GM12878 (cell line): ENCODE measurements around the gene MSX1. TPM values are rescaled to one million over a fixed set of nuclear protein-coding genes. Genes with fewer than 3 reads are reported as not detected.

Experiments used
- ATAC-seq: fragments of 200-7000 bp; cut with Tn5 transposase; 3 replicates; pipeline ENCODE4 v1.9.1; 2020; ENCODE audit warnings: mild to moderate bottlenecking, moderate library complexity
- BruUV-seq: library from RNA; stranded (reverse); fragments of 400-500 nt; replicated peaks from 2 replicates; lab custom pipeline; 2021; lab: Mats Ljungman, UMichigan
- CTCF ChIA-PET: fragments of 300-600 bp; sonication (Branson Sonifier 250); formaldehyde crosslinking; extraction: SDS; loops from one replicate; lab custom pipeline; 2021; ENCODE audit warnings: inconsistent platforms; lab: Yijun Ruan, JAX
- POLR2A ChIA-PET: fragments of 350-600 bp; formaldehyde crosslinking; extraction: SDS; loops from one replicate; lab custom pipeline; 2021; ENCODE audit warnings: inconsistent platforms; lab: Charles Lee
- RAD21 ChIA-PET: fragments of 300-600 bp; sonication (Branson Sonifier 250); formaldehyde crosslinking; loops from one replicate; lab custom pipeline; 2023; ENCODE audit warnings: antibody characterized with exemption; ENCODE audit not compliant: unreplicated experiment; lab: Charles Lee
- SMC1A ChIA-PET: fragments of 300-600 bp; sonication (Branson Sonifier 250); formaldehyde crosslinking; loops from one replicate; lab custom pipeline; 2023; ENCODE audit not compliant: unreplicated experiment, uncharacterized antibody; lab: Charles Lee
- DNase-seq: peaks from one replicate; pipeline ENCODE4 v3.0.0-alpha.2; 2011; ENCODE audit warnings: low read depth, low spot score
- FAIRE-seq: peaks from 3 replicates; lab custom pipeline; 2011; peaks lifted over from hg19 to GRCh38; lab: Jason Lieb, UNC
- H2AFZ ChIP-seq: 2 replicates; pipeline ENCODE4 v1.6.0; 2011; ENCODE audit warnings: low read depth, low read length, control low read depth; ENCODE audit not compliant: control insufficient read depth
- H3K27ac ChIP-seq: 2 replicates; pipeline ENCODE4 v1.5.1; 2011; ENCODE audit warnings: control low read depth; ENCODE audit not compliant: control insufficient read depth, insufficient read depth
- H3K27me3 ChIP-seq, 2 experiments: replicated peaks in 1 of 2; 2 replicates each; pipeline versions ENCODE4 v1.6.0 to v1.6.1; 2011; ENCODE audit warnings: low read length in 1 of 2; ENCODE audit not compliant: control insufficient read depth in 2 of 2, insufficient read depth in 2 of 2
- H3K36me3 ChIP-seq, 2 experiments: 2 replicates each; pipeline ENCODE4 v1.5.1; 2011; ENCODE audit warnings: low read length in 1 of 2; ENCODE audit not compliant: control insufficient read depth in 2 of 2, insufficient read depth in 2 of 2
- H3K4me1 ChIP-seq: 2 replicates; pipeline ENCODE4 v1.6.1; 2011; ENCODE audit warnings: mild to moderate bottlenecking, low read length, moderate library complexity, mixed read lengths; ENCODE audit not compliant: control insufficient read depth, insufficient read depth
- H3K4me2 ChIP-seq: 2 replicates; pipeline ENCODE4 v1.6.0; 2011; ENCODE audit warnings: control low read depth; ENCODE audit not compliant: control insufficient read depth, insufficient read depth
- H3K4me3 ChIP-seq: fragments of 200-600 bp; sonication (generic); 2 replicates; pipeline ENCODE4 v1.5.1; 2016
- H3K79me2 ChIP-seq: 2 replicates; pipeline ENCODE4 v1.6.0; 2011; ENCODE audit warnings: low read length; ENCODE audit not compliant: control insufficient read depth, insufficient read depth
- H3K9ac ChIP-seq: 2 replicates; pipeline ENCODE4 v1.8.0; 2011; ENCODE audit warnings: low read length, control low read depth, mixed read lengths; ENCODE audit not compliant: control insufficient read depth, insufficient read depth
- H3K9me3 ChIP-seq: replicated peaks from 3 replicates; pipeline ENCODE4 v1.5.1; 2011; ENCODE audit warnings: mild to moderate bottlenecking, low read length; ENCODE audit not compliant: control insufficient read depth, insufficient read depth
- H4K20me1 ChIP-seq: 2 replicates; pipeline ENCODE4 v1.6.0; 2011; ENCODE audit not compliant: control insufficient read depth, insufficient read depth
- BACH1 ChIP-seq: fragments of 450-650 bp; IDR thresholded peaks from 2 replicates; pipeline ENCODE4 v1.6.1; 2017; ENCODE audit warnings: mild to moderate bottlenecking, borderline replicate concordance
- CEBPB ChIP-seq, 2 experiments: fragments of 150-350 bp in 1 of 2; IDR thresholded peaks; 2 replicates each; pipeline ENCODE4 v1.6.1; 2012 to 2014; ENCODE audit warnings: low read depth in 2 of 2, low read length in 2 of 2, borderline replicate concordance in 1 of 2, inconsistent platforms in 1 of 2
- FOXM1 ChIP-seq: IDR thresholded peaks from 2 replicates; pipeline ENCODE4 v1.6.1; 2012; ENCODE audit warnings: low read depth, mild to moderate bottlenecking, inconsistent platforms, low read length, moderate library complexity
- HCFC1 ChIP-seq: fragments of 150-350 bp; IDR thresholded peaks from 2 replicates; pipeline ENCODE4 v1.6.1; 2014; ENCODE audit warnings: low read length
- MYB ChIP-seq: fragments of 150-350 bp; IDR thresholded peaks from 2 replicates; pipeline ENCODE4 v1.6.1; 2014; ENCODE audit warnings: mild to moderate bottlenecking, low read depth, low read length, borderline replicate concordance
- RBBP5 ChIP-seq: fragments of 200-600 bp; sonication (generic); conservative IDR thresholded peaks from 2 replicates; pipeline ENCODE4 v1.6.1; 2016
- SUZ12 ChIP-seq: fragments of 200-600 bp; sonication (generic); IDR thresholded peaks from one replicate; pipeline ENCODE4 v1.6.1; 2018; ENCODE audit warnings: antibody characterized with exemption, mild to moderate bottlenecking; ENCODE audit not compliant: unreplicated experiment
- TARDBP ChIP-seq: IDR thresholded peaks from 2 replicates; pipeline ENCODE4 v1.6.1; 2016; ENCODE audit warnings: borderline replicate concordance
- ZNF274 ChIP-seq: IDR thresholded peaks from one replicate; pipeline ENCODE4 v1.8.0; 2011; ENCODE audit not compliant: insufficient read length, insufficient read depth
- ZNF384 ChIP-seq: IDR thresholded peaks from 2 replicates; pipeline ENCODE4 v1.6.1; 2012; ENCODE audit warnings: low read depth, mild to moderate bottlenecking, low read length, improper control_type of control experiment, borderline replicate concordance
- ZSCAN29 ChIP-seq: fragments of 450-650 bp; IDR thresholded peaks from 2 replicates; pipeline ENCODE4 v1.6.1; 2017; ENCODE audit warnings: mild to moderate bottlenecking, moderate library complexity
- WGBS: methylation state at CpG from one replicate; pipeline ENCODE4 v1.1.6; 2016; ENCODE audit warnings: low lambda C conversion rate; ENCODE audit not compliant: insufficient replicate concordance, insufficient coverage; ENCODE audit errors: missing lambda C conversion rate; 5-methylcytosine and 5-hydroxymethylcytosine counted together
- in situ Hi-C: fragments of 300-500 bp; cut with MboI; formaldehyde crosslinking; loops from 9 replicates; pipeline ENCODE4 v1.14.3; 2018; ENCODE audit warnings: mixed read lengths
- intact Hi-C: fragments of 100-400 bp; cut with micrococcal nuclease; formaldehyde crosslinking; loops from one replicate; pipeline ENCODE4 v1.14.2; 2022; ENCODE audit not compliant: unreplicated experiment
- polyA plus RNA-seq, 11 experiments: library from polyadenylated mRNA; depleted of rRNA in 4 of 11; unstranded in 6 of 11; stranded (reverse) in 5 of 11; fragments of >200 nt; fragmentation: Nextera tagmentation in 4 of 11; fragmentation: Illumina TruSeq in 1 of 11; extraction: Ambion mirVana in 4 of 11; extraction: Trizol in 1 of 11; gene quantifications; 1 replicate in 1 of 11; 2 replicates in 10 of 11; pipeline versions ENCODE4 v1.2.1 to v1.2.3, GENCODE V29; 2011 to 2016; ENCODE audit warnings: inconsistent platforms in 2 of 11, missing spikeins in 2 of 11, low read depth in 1 of 11
- total RNA-seq, 4 experiments: library from RNA; depleted of rRNA in 3 of 4; stranded (reverse); fragments of >200 nt in 3 of 4; fragmentation: Illumina TruSeq in 1 of 4; extraction: Trizol in 1 of 4; gene quantifications; 2 replicates each; pipeline versions ENCODE4 v1.2.1 to v1.2.3, GENCODE V29; 2013 to 2021
- TF ChIP-seq, protein P1 (sequence below): fragments of 450-650 bp; formaldehyde crosslinking; IDR thresholded peaks from 2 replicates; pipeline ENCODE4 v1.4.0; 2022; ENCODE audit warnings: mild to moderate bottlenecking, moderate library complexity

The MSX1 gene
- total and polyA plus RNA-seq, 10 of the 15 experiments (the other 5 are each of a cell fraction or from before 2014, with no cell fraction given) = 0.04 to 0.56 (median 0.15) TPM; not detected in 2

DNA sequence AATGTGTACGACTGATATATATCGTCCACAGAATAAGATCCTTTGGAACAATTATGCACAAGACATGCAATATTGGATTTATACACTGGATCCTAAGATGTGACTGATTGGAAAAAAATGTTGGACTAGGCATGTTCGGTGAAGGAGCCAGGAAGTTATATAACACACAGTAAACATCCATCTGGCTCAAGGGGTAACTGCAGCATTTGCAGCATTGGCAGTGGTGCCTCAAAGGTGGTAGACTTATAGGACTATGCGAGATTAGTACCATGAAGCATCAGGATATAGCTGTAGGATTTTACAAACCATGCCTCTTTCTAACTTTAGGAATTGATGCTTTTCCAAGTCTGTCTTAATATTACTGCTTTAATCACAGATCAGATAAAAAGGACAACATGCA, 34.3 kb downstream of the MSX1 start:
- ChIA-PET CTCF (no interaction called here), RAD21 (no interaction called here), POLR2A (no interaction called here), SMC1A (interaction anchor here (0.6 kb wide), 1 partner anchor 429 kb away, joined by 3 read pairs; no protein-coding TSS in a partner anchor)
- no peaks in the 10 kb centered on the region for H3K79me2 ChIP-seq
- H4K20me1 ChIP-seq = no peaks in the 10 kb centered on the region
- no peak overlapping the region for H3K4me3 ChIP-seq
- FAIRE-seq = peak; percentile 31
- H3K27me3 ChIP-seq = 0 out of 4 replicates have a peak, but pooled peaks cover 0 to 1% of the 10 kb centered on the region in 2 experiments
- intact Hi-C loops = no loop called here
- no peak for TF ChIP-seq SUZ12
- TF ChIP-seq TARDBP = no peak
- TF ChIP-seq ZNF274 = no peak
- TF ChIP-seq CEBPB (IDR thresholded peaks at IDR 0.05; ENCODE audit: borderline replicate concordance in 1 of 2, low read depth in 2 of 2, low read length in 2 of 2) = no peak
- no peak overlapping the region for H3K27ac ChIP-seq
- no peaks in the 10 kb centered on the region for H3K9me3 ChIP-seq
- 28% methylated on average over 4 of the region's 4 CpGs for WGBS
- no peak overlapping the region for H3K4me2 ChIP-seq
- no peak overlapping the region for H3K9ac ChIP-seq
- no peak for DNase-seq
- no peaks in the 10 kb centered on the region for H3K36me3 ChIP-seq
- ATAC-seq = no peak
- no peak overlapping the region for H2AFZ ChIP-seq
- in situ Hi-C loops = no loop called here
- no TSS peak for BruUV-seq
- H3K4me1 ChIP-seq = no peaks in the 10 kb centered on the region

DNA sequence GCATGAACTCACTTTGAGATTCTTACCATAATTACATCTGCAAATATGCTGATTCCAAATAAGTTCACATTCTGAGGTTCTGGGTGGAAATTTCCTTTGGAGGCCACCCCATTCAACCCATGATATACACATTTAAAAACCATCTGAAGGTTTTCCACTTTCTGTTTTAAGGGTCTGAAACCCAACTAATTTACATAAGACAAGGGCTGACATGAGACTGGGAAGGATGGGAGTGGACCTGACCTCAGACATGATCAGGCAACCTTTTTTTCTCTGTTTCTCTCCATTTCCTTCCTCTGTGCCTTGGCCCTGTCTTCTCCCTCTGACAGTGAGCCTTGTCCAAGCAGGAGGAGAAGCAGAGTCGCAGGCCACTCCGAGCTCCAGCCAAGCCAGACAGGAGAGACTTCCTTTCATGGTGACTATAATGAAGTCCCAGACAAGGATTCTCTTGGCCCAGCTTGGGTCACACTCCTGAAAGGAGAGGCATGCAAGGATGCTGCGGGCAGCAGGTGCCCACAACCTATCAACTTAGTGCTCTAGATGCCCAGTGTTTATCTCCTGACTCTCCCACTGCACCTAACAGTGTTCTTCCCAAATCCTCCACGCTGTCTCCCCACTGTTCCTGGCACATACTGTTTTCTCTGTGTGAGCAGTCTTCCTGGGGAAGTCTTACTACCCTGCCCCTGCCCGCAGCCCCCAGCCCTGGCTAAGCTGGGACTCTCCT, 39.9 kb downstream of the MSX1 start:
- BruUV-seq = no TSS peak
- Histone ChIP-seq H3K79me2 (no peaks in the 10 kb centered on the region), H4K20me1 (no peaks in the 10 kb centered on the region), H3K4me2 (no peak overlapping the region), H3K4me1 (no peaks in the 10 kb centered on the region), H2AFZ (no peak overlapping the region), H3K36me3 (no peaks in the 10 kb centered on the region), H3K9me3 (no peaks in the 10 kb centered on the region), H3K27ac (no peak overlapping the region), H3K4me3 (no peak overlapping the region), H3K9ac (no peak overlapping the region), H3K27me3 (no peaks in the 10 kb centered on the region)
- ATAC-seq = no peak
- WGBS = 41% methylated on average over 5 of the region's 5 CpGs
- RAD21 ChIA-PET = no interaction called here
- intact Hi-C loops = no loop called here
- CTCF ChIA-PET = no interaction called here
- DNase-seq = no peak
- SMC1A ChIA-PET = no interaction called here
- FAIRE-seq = no peak
- in situ Hi-C loops = no loop called here
- POLR2A ChIA-PET = no interaction called here
- TF ChIP-seq BACH1 (no peak), MYB (no peak), ZNF384 (no peak), HCFC1 (no peak), FOXM1 (no peak), RBBP5 (no peak), ZSCAN29 (no peak)
- TF ChIP-seq, protein P1, sequence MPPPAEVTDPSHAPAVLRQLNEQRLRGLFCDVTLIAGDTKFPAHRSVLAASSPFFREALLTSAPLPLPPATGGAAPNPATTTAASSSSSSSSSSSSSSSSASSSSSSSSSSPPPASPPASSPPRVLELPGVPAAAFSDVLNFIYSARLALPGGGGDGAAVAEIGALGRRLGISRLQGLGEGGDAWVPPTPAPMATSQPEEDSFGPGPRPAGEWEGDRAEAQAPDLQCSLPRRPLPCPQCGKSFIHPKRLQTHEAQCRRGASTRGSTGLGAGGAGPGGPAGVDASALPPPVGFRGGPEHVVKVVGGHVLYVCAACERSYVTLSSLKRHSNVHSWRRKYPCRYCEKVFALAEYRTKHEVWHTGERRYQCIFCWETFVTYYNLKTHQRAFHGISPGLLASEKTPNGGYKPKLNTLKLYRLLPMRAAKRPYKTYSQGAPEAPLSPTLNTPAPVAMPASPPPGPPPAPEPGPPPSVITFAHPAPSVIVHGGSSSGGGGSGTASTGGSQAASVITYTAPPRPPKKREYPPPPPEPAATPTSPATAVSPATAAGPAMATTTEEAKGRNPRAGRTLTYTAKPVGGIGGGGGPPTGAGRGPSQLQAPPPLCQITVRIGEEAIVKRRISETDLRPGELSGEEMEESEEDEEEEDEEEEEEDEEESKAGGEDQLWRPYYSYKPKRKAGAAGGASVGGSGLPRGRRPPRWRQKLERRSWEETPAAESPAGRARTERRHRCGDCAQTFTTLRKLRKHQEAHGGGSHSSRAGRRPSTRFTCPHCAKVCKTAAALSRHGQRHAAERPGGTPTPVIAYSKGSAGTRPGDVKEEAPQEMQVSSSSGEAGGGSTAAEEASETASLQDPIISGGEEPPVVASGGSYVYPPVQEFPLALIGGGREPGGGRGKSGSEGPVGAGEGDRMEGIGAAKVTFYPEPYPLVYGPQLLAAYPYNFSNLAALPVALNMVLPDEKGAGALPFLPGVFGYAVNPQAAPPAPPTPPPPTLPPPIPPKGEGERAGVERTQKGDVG (CRISPR knock-in tag) = no peak
